Activated naive CD8-positive, alpha-beta T cell (primary cell): ENCODE data around the gene CLMN.

Experiments used
- H3K27ac Mint-ChIP-seq: one replicate; pipeline ENCODE4 v1.8.0; 2021; ENCODE audit warnings: mixed read lengths
- H3K27me3 Mint-ChIP-seq: one replicate; pipeline ENCODE4 v1.8.0; 2021; ENCODE audit warnings: mixed read lengths
- H3K36me3 Mint-ChIP-seq: one replicate; pipeline ENCODE4 v1.8.0; 2021; ENCODE audit warnings: mixed read lengths
- H3K4me1 Mint-ChIP-seq: one replicate; pipeline ENCODE4 v1.8.0; 2021; ENCODE audit warnings: low read depth, mixed read lengths
- H3K4me3 Mint-ChIP-seq: one replicate; pipeline ENCODE4 v1.8.0; 2021; ENCODE audit warnings: mild to moderate bottlenecking, mixed read lengths
- H3K9me3 Mint-ChIP-seq: one replicate; pipeline ENCODE4 v1.8.0; 2021; ENCODE audit warnings: low read depth, mixed read lengths

CLMN gene

GRCh38 chr14:95320955-95321600 lies 1.4 kb upstream of the CLMN start:
- no peaks in the 10 kb centered on the region for H3K9me3 Mint-ChIP-seq
- peaks cover 10% of the 10 kb centered on the region for H3K4me1 Mint-ChIP-seq
- H3K4me3 Mint-ChIP-seq = peak overlapping the region; percentile 60
- H3K27me3 Mint-ChIP-seq = peaks cover 7% of the 10 kb centered on the region
- no peaks in the 10 kb centered on the region for H3K36me3 Mint-ChIP-seq
- peak overlapping the region; percentile 16 for H3K27ac Mint-ChIP-seq

- Mint-ChIP-seq H3K36me3 (no peaks in the 10 kb centered on the region), H3K27me3 (peaks cover 7% of the 10 kb centered on the region), H3K4me1 (peaks cover 10% of the 10 kb centered on the region), H3K9me3 (no peaks in the 10 kb centered on the region), H3K4me3 (peak overlapping the region; percentile 68), H3K27ac (no peak overlapping the region)
Measured at GRCh38 chr14:95320078-95320895, 579 bp upstream of the CLMN start.

- Mint-ChIP-seq H3K36me3 (no peaks in the 10 kb centered on the region), H3K4me1 (peaks cover 13% of the 10 kb centered on the region), H3K27ac (peak overlapping the region; percentile 16), H3K4me3 (peak overlapping the region; percentile 78), H3K9me3 (no peaks in the 10 kb centered on the region), H3K27me3 (peaks cover 7% of the 10 kb centered on the region)
Measured at GRCh38 chr14:95318399-95319311, 1.1 kb downstream of the CLMN start.

GRCh38 chr14:95317817-95318343 lies 1.8 kb downstream of the CLMN start:
- H3K4me1 Mint-ChIP-seq = peaks cover 13% of the 10 kb centered on the region

GRCh38 chr14:95316821-95317220 lies 2.9 kb downstream of the CLMN start:
- peaks cover 4% of the 10 kb centered on the region for H3K27me3 Mint-ChIP-seq
- no peak overlapping the region for H3K27ac Mint-ChIP-seq
- no peak overlapping the region for H3K4me3 Mint-ChIP-seq
- H3K4me1 Mint-ChIP-seq = peaks cover 13% of the 10 kb centered on the region
- H3K36me3 Mint-ChIP-seq = no peaks in the 10 kb centered on the region
- H3K9me3 Mint-ChIP-seq = no peaks in the 10 kb centered on the region

More at GRCh38 chr14:95317817-95318343, 1.8 kb downstream of the CLMN start:
- Mint-ChIP-seq H3K9me3 (no peaks in the 10 kb centered on the region), H3K27ac (no peak overlapping the region), H3K36me3 (no peaks in the 10 kb centered on the region), H3K4me3 (peak overlapping the region; percentile 78), H3K27me3 (peaks cover 7% of the 10 kb centered on the region)

- H3K27ac Mint-ChIP-seq = no peak overlapping the region
- H3K27me3 Mint-ChIP-seq = peaks cover 4% of the 10 kb centered on the region
- no peaks in the 10 kb centered on the region for H3K36me3 Mint-ChIP-seq
- peaks cover 13% of the 10 kb centered on the region for H3K4me1 Mint-ChIP-seq
- no peaks in the 10 kb centered on the region for H3K9me3 Mint-ChIP-seq
- H3K4me3 Mint-ChIP-seq = no peak overlapping the region
Measured at GRCh38 chr14:95315579-95315978, 4.1 kb downstream of the CLMN start.

- no peak overlapping the region for H3K27ac Mint-ChIP-seq
Measured at GRCh38 chr14:95315156-95315555, 4.6 kb downstream of the CLMN start.

GRCh38 chr14:95314609-95315008 lies 5.1 kb downstream of the CLMN start:
- Mint-ChIP-seq H3K4me3 (no peak overlapping the region), H3K4me1 (peaks cover 13% of the 10 kb centered on the region), H3K36me3 (no peaks in the 10 kb centered on the region), H3K9me3 (no peaks in the 10 kb centered on the region), H3K27me3 (peaks cover 4% of the 10 kb centered on the region), H3K27ac (no peak overlapping the region)

More at GRCh38 chr14:95315156-95315555, 4.6 kb downstream of the CLMN start:
- no peaks in the 10 kb centered on the region for H3K9me3 Mint-ChIP-seq
- peaks cover 13% of the 10 kb centered on the region for H3K4me1 Mint-ChIP-seq
- no peaks in the 10 kb centered on the region for H3K36me3 Mint-ChIP-seq
- peaks cover 4% of the 10 kb centered on the region for H3K27me3 Mint-ChIP-seq
- H3K4me3 Mint-ChIP-seq = no peak overlapping the region

GRCh38 chr14:95313707-95314106 lies 6.0 kb downstream of the CLMN start:
- H3K4me3 Mint-ChIP-seq = no peak overlapping the region
- no peaks in the 10 kb centered on the region for H3K9me3 Mint-ChIP-seq
- peaks cover 4% of the 10 kb centered on the region for H3K27me3 Mint-ChIP-seq
- peaks cover 10% of the 10 kb centered on the region for H3K4me1 Mint-ChIP-seq
- no peak overlapping the region for H3K27ac Mint-ChIP-seq
- no peaks in the 10 kb centered on the region for H3K36me3 Mint-ChIP-seq

- H3K9me3 Mint-ChIP-seq = no peaks in the 10 kb centered on the region
- H3K4me3 Mint-ChIP-seq = no peak overlapping the region
- H3K36me3 Mint-ChIP-seq = no peaks in the 10 kb centered on the region
- H3K4me1 Mint-ChIP-seq = peaks cover 7% of the 10 kb centered on the region
- H3K27me3 Mint-ChIP-seq = peaks cover 4% of the 10 kb centered on the region
- no peak overlapping the region for H3K27ac Mint-ChIP-seq
Measured at GRCh38 chr14:95313190-95313589, 6.5 kb downstream of the CLMN start.

GRCh38 chr14:95312311-95312710 lies 7.4 kb downstream of the CLMN start:
- Mint-ChIP-seq H3K27ac (no peak overlapping the region), H3K36me3 (no peaks in the 10 kb centered on the region), H3K4me1 (peaks cover 3% of the 10 kb centered on the region), H3K9me3 (no peaks in the 10 kb centered on the region), H3K4me3 (no peak overlapping the region), H3K27me3 (no peaks in the 10 kb centered on the region)

GRCh38 chr14:95311752-95312151 lies 8.0 kb downstream of the CLMN start:
- Mint-ChIP-seq H3K4me3 (no peak overlapping the region), H3K36me3 (no peaks in the 10 kb centered on the region), H3K9me3 (no peaks in the 10 kb centered on the region), H3K4me1 (peaks cover 3% of the 10 kb centered on the region), H3K27ac (no peak overlapping the region), H3K27me3 (no peaks in the 10 kb centered on the region)

- Mint-ChIP-seq H3K27me3 (peaks cover 4% of the 10 kb centered on the region), H3K4me1 (peaks cover 3% of the 10 kb centered on the region), H3K36me3 (no peaks in the 10 kb centered on the region), H3K27ac (no peak overlapping the region), H3K4me3 (no peak overlapping the region), H3K9me3 (no peaks in the 10 kb centered on the region)
Measured at GRCh38 chr14:95310635-95311380, 8.9 kb downstream of the CLMN start.
